Measurements from ENCODE around the gene MINDY1.
A peak's percentile ranks its signal among the peaks of the same experiment; 100 is the strongest.

The MINDY1 gene

GRCh38 chr1:150995460-150995859 lies 11.2 kb downstream of the MINDY1 start:
- Histone ChIP-seq H4K20me1 (ENCODE audit: insufficient read depth, low read length) (no peaks in the 10 kb centered on the region), H3K9me3 (replicated peaks; ENCODE audit: insufficient read depth, low read length) (no peaks in the 10 kb centered on the region), H2AFZ (ENCODE audit: low read length) (peak overlapping the region; percentile 85), H3K4me2 (ENCODE audit: low read depth, low read length) (peak overlapping the region; percentile 77), H3K36me3 (replicated peaks; ENCODE audit: insufficient read depth, low read length) (no peaks in the 10 kb centered on the region), H3K27ac (ENCODE audit: low read length) (no peak overlapping the region), H3K9ac (ENCODE audit: low read length) (peak overlapping the region; percentile 21; the same call in 1 of the 2 replicates), H3K79me2 (ENCODE audit: low read length) (no peaks in the 10 kb centered on the region), H3K4me3 (ENCODE audit: low read length) (peak overlapping the region; percentile 43), H3K4me1 (ENCODE audit: low read length) (peaks cover 5% of the 10 kb centered on the region), H3F3A (ENCODE audit: insufficient read depth, low read length) (no peaks in the 10 kb centered on the region), H3K9me2 (replicated peaks; ENCODE audit: insufficient read depth, low read length) (no peaks in the 10 kb centered on the region), H3K27me3 (replicated peaks; ENCODE audit: insufficient read depth, low read length) (no peaks in the 10 kb centered on the region)
- DNase-seq: peak; percentile 11
- no peak for TF ChIP-seq EZH2 (optimal IDR thresholded peaks at IDR 0.05; ENCODE audit: low read depth, low read length)
- no peak for TF ChIP-seq CTCF (IDR thresholded peaks at IDR 0.05; ENCODE audit: low read length)
- TF ChIP-seq EZH2phosphoT487 (IDR thresholded peaks at IDR 0.05; ENCODE audit: low read length): no peak

GRCh38 chr1:150994248-150994647 lies 12.5 kb downstream of the MINDY1 start:
- Histone ChIP-seq H3K27me3 (replicated peaks; ENCODE audit: insufficient read depth, low read length) (no peaks in the 10 kb centered on the region), H3K36me3 (replicated peaks; ENCODE audit: insufficient read depth, low read length) (no peaks in the 10 kb centered on the region), H3K4me3 (ENCODE audit: low read length) (no peak overlapping the region), H3K79me2 (ENCODE audit: low read length) (no peaks in the 10 kb centered on the region), H2AFZ (ENCODE audit: low read length) (no peak overlapping the region), H3K4me1 (ENCODE audit: low read length) (peaks cover 5% of the 10 kb centered on the region), H3K27ac (ENCODE audit: low read length) (no peak overlapping the region), H3K4me2 (ENCODE audit: low read depth, low read length) (no peak overlapping the region), H3K9ac (ENCODE audit: low read length) (no peak overlapping the region), H3F3A (ENCODE audit: insufficient read depth, low read length) (no peaks in the 10 kb centered on the region), H4K20me1 (ENCODE audit: insufficient read depth, low read length) (no peaks in the 10 kb centered on the region), H3K9me3 (replicated peaks; ENCODE audit: insufficient read depth, low read length) (no peaks in the 10 kb centered on the region), H3K9me2 (replicated peaks; ENCODE audit: insufficient read depth, low read length) (no peaks in the 10 kb centered on the region)
- TF ChIP-seq EZH2phosphoT487 (IDR thresholded peaks at IDR 0.05; ENCODE audit: low read length): no peak
- TF ChIP-seq EZH2 (optimal IDR thresholded peaks at IDR 0.05; ENCODE audit: low read depth, low read length): no peak
- TF ChIP-seq CTCF (IDR thresholded peaks at IDR 0.05; ENCODE audit: low read length): no peak
- no peak for DNase-seq

- H3F3A ChIP-seq (ENCODE audit: insufficient read depth, low read length): no peaks in the 10 kb centered on the region
Observed at GRCh38 chr1:150992626-150993025, 14.1 kb downstream of the MINDY1 start.

More at GRCh38 chr1:150992626-150993025, 14.1 kb downstream of the MINDY1 start:
- no peak overlapping the region for H3K9ac ChIP-seq (ENCODE audit: low read length)
- peaks cover 5% of the 10 kb centered on the region for H3K4me1 ChIP-seq (ENCODE audit: low read length)
- H2AFZ ChIP-seq (ENCODE audit: low read length): no peak overlapping the region
- no peak for DNase-seq
- no peaks in the 10 kb centered on the region for H3K9me3 ChIP-seq (replicated peaks; ENCODE audit: insufficient read depth, low read length)
- no peak for TF ChIP-seq EZH2phosphoT487 (IDR thresholded peaks at IDR 0.05; ENCODE audit: low read length)
- TF ChIP-seq EZH2 (optimal IDR thresholded peaks at IDR 0.05; ENCODE audit: low read depth, low read length): no peak
- TF ChIP-seq CTCF (IDR thresholded peaks at IDR 0.05; ENCODE audit: low read length): no peak
- H3K27me3 ChIP-seq (replicated peaks; ENCODE audit: insufficient read depth, low read length): no peaks in the 10 kb centered on the region
- no peaks in the 10 kb centered on the region for H3K36me3 ChIP-seq (replicated peaks; ENCODE audit: insufficient read depth, low read length)
- H3K27ac ChIP-seq (ENCODE audit: low read length): no peak overlapping the region
- no peaks in the 10 kb centered on the region for H3K79me2 ChIP-seq (ENCODE audit: low read length)
- no peak overlapping the region for H3K4me3 ChIP-seq (ENCODE audit: low read length)
- no peaks in the 10 kb centered on the region for H3K9me2 ChIP-seq (replicated peaks; ENCODE audit: insufficient read depth, low read length)
- no peak overlapping the region for H3K4me2 ChIP-seq (ENCODE audit: low read depth, low read length)
- no peaks in the 10 kb centered on the region for H4K20me1 ChIP-seq (ENCODE audit: insufficient read depth, low read length)

Measured in MM.1S (cell line).